Measurements from ENCODE around the gene MARCHF3. TPM values are rescaled to one million over a fixed set of nuclear protein-coding genes. Genes with fewer than 3 reads are reported as not detected.

Gene MARCHF3
- total RNA-seq, 1 experiment from 2014 or later = 1.1 TPM

DNA sequence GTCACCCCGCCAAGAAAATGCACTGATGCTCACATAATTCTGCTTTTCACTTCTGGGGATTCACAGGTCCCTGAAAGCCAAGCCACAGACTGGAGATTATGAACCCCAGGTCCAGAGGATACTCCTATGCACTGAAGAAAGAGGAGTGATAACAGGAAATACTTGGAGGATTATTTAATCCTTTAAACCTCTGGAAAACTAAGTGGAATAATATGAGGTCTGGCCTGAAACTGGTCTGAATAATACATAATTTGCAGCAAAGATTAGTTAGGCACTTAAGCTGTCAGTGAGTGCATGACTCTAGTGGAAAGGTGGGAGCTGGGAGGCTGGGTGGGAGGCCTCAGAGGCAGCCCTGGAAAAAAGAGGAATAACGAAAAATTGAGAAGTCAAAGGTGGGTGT lies 45.7 kb downstream of the MARCHF3 start:
- H3K9me3 ChIP-seq (ENCODE audit: low read depth, low read length, poor library complexity, severe bottlenecking) = no peaks in the 10 kb centered on the region
- no peaks in the 10 kb centered on the region for H3K27me3 ChIP-seq (replicated peaks; ENCODE audit: insufficient read depth, low read depth, low read length, poor library complexity)
- H3K27ac ChIP-seq (ENCODE audit: low read depth, low read length, poor library complexity, severe bottlenecking) = no peak overlapping the region
- POLR2A ChIA-PET (ENCODE audit: low non-redundant PET) = no interaction called here
- intact Hi-C loops (cut with micrococcal nuclease; ENCODE audit: unreplicated experiment) = no loop called here
- no peaks in the 10 kb centered on the region for H3K36me3 ChIP-seq (ENCODE audit: insufficient read depth, low read length, poor library complexity, severe bottlenecking)
- H3K4me1 ChIP-seq (ENCODE audit: insufficient read depth, low read length, poor library complexity, severe bottlenecking) = no peaks in the 10 kb centered on the region
- DNase-seq (ENCODE audit: low spot score) = no peak
- H3K4me3 ChIP-seq (ENCODE audit: low read depth, low read length, poor library complexity, severe bottlenecking) = no peak overlapping the region
- TF ChIP-seq, protein P1, sequence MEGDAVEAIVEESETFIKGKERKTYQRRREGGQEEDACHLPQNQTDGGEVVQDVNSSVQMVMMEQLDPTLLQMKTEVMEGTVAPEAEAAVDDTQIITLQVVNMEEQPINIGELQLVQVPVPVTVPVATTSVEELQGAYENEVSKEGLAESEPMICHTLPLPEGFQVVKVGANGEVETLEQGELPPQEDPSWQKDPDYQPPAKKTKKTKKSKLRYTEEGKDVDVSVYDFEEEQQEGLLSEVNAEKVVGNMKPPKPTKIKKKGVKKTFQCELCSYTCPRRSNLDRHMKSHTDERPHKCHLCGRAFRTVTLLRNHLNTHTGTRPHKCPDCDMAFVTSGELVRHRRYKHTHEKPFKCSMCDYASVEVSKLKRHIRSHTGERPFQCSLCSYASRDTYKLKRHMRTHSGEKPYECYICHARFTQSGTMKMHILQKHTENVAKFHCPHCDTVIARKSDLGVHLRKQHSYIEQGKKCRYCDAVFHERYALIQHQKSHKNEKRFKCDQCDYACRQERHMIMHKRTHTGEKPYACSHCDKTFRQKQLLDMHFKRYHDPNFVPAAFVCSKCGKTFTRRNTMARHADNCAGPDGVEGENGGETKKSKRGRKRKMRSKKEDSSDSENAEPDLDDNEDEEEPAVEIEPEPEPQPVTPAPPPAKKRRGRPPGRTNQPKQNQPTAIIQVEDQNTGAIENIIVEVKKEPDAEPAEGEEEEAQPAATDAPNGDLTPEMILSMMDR (conservative IDR thresholded peaks at IDR 0.05; ENCODE audit: low read depth, low read length) = no peak
- TF ChIP-seq EZH2 (IDR thresholded peaks at IDR 0.05; ENCODE audit: borderline replicate concordance, low read depth, low read length, poor library complexity, severe bottlenecking) = no peak
- CTCF ChIA-PET = no interaction called here
- no TSS peak for BruUV-seq (replicated peaks)

- H3K27ac ChIP-seq (ENCODE audit: low read depth, low read length, poor library complexity, severe bottlenecking) = no peak overlapping the region
- intact Hi-C loops (cut with micrococcal nuclease; ENCODE audit: unreplicated experiment) = no loop called here
- H3K27me3 ChIP-seq (replicated peaks; ENCODE audit: insufficient read depth, low read depth, low read length, poor library complexity) = no peaks in the 10 kb centered on the region
- TF ChIP-seq, protein P1 (conservative IDR thresholded peaks at IDR 0.05; ENCODE audit: low read depth, low read length) = no peak
- no peak for TF ChIP-seq EZH2 (IDR thresholded peaks at IDR 0.05; ENCODE audit: borderline replicate concordance, low read depth, low read length, poor library complexity, severe bottlenecking)
- H3K36me3 ChIP-seq (ENCODE audit: insufficient read depth, low read length, poor library complexity, severe bottlenecking) = no peaks in the 10 kb centered on the region
- POLR2A ChIA-PET (ENCODE audit: low non-redundant PET) = no interaction called here
- no peaks in the 10 kb centered on the region for H3K9me3 ChIP-seq (ENCODE audit: low read depth, low read length, poor library complexity, severe bottlenecking)
- CTCF ChIA-PET = no interaction called here
- H3K4me1 ChIP-seq (ENCODE audit: insufficient read depth, low read length, poor library complexity, severe bottlenecking) = no peaks in the 10 kb centered on the region
- no TSS peak for BruUV-seq (replicated peaks)
- no peak for DNase-seq (ENCODE audit: low spot score)
- H3K4me3 ChIP-seq (ENCODE audit: low read depth, low read length, poor library complexity, severe bottlenecking) = no peak overlapping the region
These were observed 46.5 kb downstream of the MARCHF3 start for GRCh38 chr5:126983874-126984266.

GRCh38 chr5:126982926-126983873 lies 47.2 kb downstream of the MARCHF3 start:
- Histone ChIP-seq H3K36me3 (ENCODE audit: insufficient read depth, low read length, poor library complexity, severe bottlenecking) (no peaks in the 10 kb centered on the region), H3K4me3 (ENCODE audit: low read depth, low read length, poor library complexity, severe bottlenecking) (no peak overlapping the region), H3K27me3 (replicated peaks; ENCODE audit: insufficient read depth, low read depth, low read length, poor library complexity) (no peaks in the 10 kb centered on the region), H3K27ac (ENCODE audit: low read depth, low read length, poor library complexity, severe bottlenecking) (no peak overlapping the region), H3K9me3 (ENCODE audit: low read depth, low read length, poor library complexity, severe bottlenecking) (no peaks in the 10 kb centered on the region), H3K4me1 (ENCODE audit: insufficient read depth, low read length, poor library complexity, severe bottlenecking) (no peaks in the 10 kb centered on the region)
- no peak for DNase-seq (ENCODE audit: low spot score)
- CTCF ChIA-PET = no interaction called here
- POLR2A ChIA-PET (ENCODE audit: low non-redundant PET) = no interaction called here
- intact Hi-C loops (cut with micrococcal nuclease; ENCODE audit: unreplicated experiment) = no loop called here
- BruUV-seq (replicated peaks) = no TSS peak
- no peak for TF ChIP-seq EZH2 (IDR thresholded peaks at IDR 0.05; ENCODE audit: borderline replicate concordance, low read depth, low read length, poor library complexity, severe bottlenecking)
- TF ChIP-seq, protein P1 (conservative IDR thresholded peaks at IDR 0.05; ENCODE audit: low read depth, low read length) = no peak

All from A673 (cell line).